BJ (cell line): ENCODE data around the gene ABCG8. TPM values are rescaled to one million over a fixed set of nuclear protein-coding genes. Genes with fewer than 3 reads are reported as not detected.

Experiments used
- CTCF ChIA-PET: fragments of 350-600 bp; formaldehyde crosslinking; extraction: SDS; loops from one replicate; lab custom pipeline; 2021; ENCODE audit warnings: antibody characterized with exemption, inconsistent platforms; lab: Yijun Ruan, JAX
- POLR2A ChIA-PET: fragments of 300-600 bp; sonication (Branson Sonifier 250); formaldehyde crosslinking; extraction: SDS; loops from one replicate; lab custom pipeline; 2021; ENCODE audit warnings: antibody characterized with exemption; lab: Charles Lee
- DNase-seq: peaks from one replicate; pipeline ENCODE4 v3.0.0-alpha.2; 2011; ENCODE audit warnings: low read depth
- H3K27me3 ChIP-seq: 2 replicates; pipeline ENCODE4 v1.6.0; 2011; ENCODE audit warnings: low read length; ENCODE audit not compliant: control insufficient read depth, insufficient read depth
- H3K36me3 ChIP-seq: 2 replicates; pipeline ENCODE4 v1.5.1; 2011; ENCODE audit warnings: low read length; ENCODE audit not compliant: control insufficient read depth, insufficient read depth
- H3K4me3 ChIP-seq: 2 replicates; pipeline ENCODE4 v1.5.1; 2011; ENCODE audit warnings: low read depth, mild to moderate bottlenecking, control low read depth, low read length
- CTCF ChIP-seq: IDR thresholded peaks from 2 replicates; pipeline ENCODE4 v1.5.1; 2011; ENCODE audit warnings: low read depth, mild to moderate bottlenecking, control low read depth, inconsistent platforms, low read length, moderate library complexity; ENCODE audit not compliant: insufficient read depth
- polyA plus RNA-seq: library from polyadenylated mRNA; depleted of rRNA; stranded (reverse); fragments of >200 nt; gene quantifications from 2 replicates; pipeline ENCODE4 v1.2.3, GENCODE V29; 2011

Gene ABCG8
- polyA plus RNA-seq, 1 experiment, result not detected

DNA sequence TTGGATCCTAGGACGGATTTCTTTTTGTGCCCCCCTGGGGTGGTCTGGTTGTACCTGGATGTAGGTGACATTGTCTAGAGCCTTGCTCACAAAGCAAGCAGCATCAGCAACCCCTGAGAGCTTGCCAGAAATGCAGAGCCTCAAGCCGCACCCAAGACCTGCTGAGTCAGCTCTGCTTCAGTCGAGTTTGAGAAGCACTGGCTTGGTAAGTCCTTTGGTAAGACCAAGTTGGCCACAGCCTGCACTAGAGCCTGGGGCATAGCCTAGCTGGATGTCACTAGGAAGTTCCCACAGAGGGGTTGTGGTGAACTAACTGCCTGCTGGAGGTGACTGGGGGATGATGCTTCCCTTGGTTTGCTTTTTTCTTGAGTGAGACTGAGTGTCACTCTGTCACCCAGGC is 6.3 kb upstream of the ABCG8 start:
- Histone ChIP-seq H3K36me3 (no peaks in the 10 kb centered on the region), H3K27me3 (peaks cover 10% of the 10 kb centered on the region), H3K4me3 (no peak overlapping the region)
- no peak for TF ChIP-seq CTCF
- no peak for DNase-seq
- POLR2A ChIA-PET, result no interaction called here
- CTCF ChIA-PET, result no interaction called here

DNA sequence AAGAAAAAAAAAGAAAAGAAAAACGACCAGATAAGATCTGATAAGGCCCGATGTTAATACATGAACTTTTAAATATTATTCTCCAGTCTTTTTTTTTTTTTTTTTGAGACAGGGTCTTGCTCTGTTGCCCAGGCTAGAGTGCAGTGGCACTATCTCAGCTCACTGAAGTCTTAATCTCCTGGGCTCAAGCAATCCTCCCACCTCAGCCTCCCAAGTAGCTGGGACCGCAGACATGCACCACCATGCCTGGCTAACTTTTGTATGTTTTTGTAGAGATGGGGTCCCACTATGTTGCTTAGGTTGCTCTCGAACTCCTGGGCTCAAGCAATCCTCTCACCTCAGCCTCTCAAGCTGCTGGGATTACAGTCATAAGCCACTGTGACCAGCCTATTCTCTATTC is 1.7 kb upstream of the ABCG8 start:
- TF ChIP-seq CTCF, result no peak
- Histone ChIP-seq H3K27me3 (peaks cover 4% of the 10 kb centered on the region; the same call in 1 of the 2 replicates), H3K4me3 (no peak overlapping the region), H3K36me3 (no peaks in the 10 kb centered on the region)
- no peak for DNase-seq
- ChIA-PET POLR2A (no interaction called here), CTCF (no interaction called here)

- H3K27me3 ChIP-seq, result peaks cover 7% of the 10 kb centered on the region; the same call in 1 of the 2 replicates
- H3K4me3 ChIP-seq, result no peak overlapping the region
- DNase-seq, result no peak
- no peak for TF ChIP-seq CTCF
- H3K36me3 ChIP-seq, result no peaks in the 10 kb centered on the region
- CTCF ChIA-PET, result no interaction called here
- POLR2A ChIA-PET, result no interaction called here
Measured at GRCh38 chr2:43837831-43838559, 776 bp upstream of the ABCG8 start.

GRCh38 chr2:43839776-43840564 is 1.2 kb downstream of the ABCG8 start:
- TF ChIP-seq CTCF, result no peak
- no peak for DNase-seq
- POLR2A ChIA-PET, result no interaction called here
- H3K4me3 ChIP-seq, result no peak overlapping the region
- H3K27me3 ChIP-seq, result peaks cover 9% of the 10 kb centered on the region; the same call in 1 of the 2 replicates
- CTCF ChIA-PET, result interaction anchor here (1.1 kb wide), 1 partner anchor 32 kb away, joined by 3 read pairs; no protein-coding TSS in a partner anchor
- no peaks in the 10 kb centered on the region for H3K36me3 ChIP-seq

DNA sequence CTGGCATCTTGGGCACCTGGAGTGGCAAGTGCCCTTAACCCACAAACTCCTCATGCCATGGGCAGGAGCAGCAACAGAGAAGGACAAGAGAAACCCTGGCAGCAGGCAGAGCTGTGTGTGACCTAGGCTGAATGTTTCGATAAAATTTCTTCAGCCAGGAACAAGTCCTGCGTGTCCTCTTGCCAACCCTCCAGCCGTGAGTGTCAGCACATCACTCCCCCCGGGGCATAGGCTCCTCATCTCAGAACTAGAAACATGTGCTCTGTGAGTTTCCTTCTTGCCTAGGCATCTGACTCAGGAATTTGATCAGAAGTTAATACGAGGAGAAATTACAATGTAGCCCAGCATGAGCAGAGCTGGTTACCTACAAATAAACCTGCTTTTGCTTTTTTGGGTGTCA is 2.2 kb downstream of the ABCG8 start:
- TF ChIP-seq CTCF, result no peak
- POLR2A ChIA-PET, result no interaction called here
- DNase-seq, result no peak
- H3K4me3 ChIP-seq, result no peak overlapping the region
- no peaks in the 10 kb centered on the region for H3K36me3 ChIP-seq
- H3K27me3 ChIP-seq, result peaks cover 11% of the 10 kb centered on the region
- CTCF ChIA-PET, result interaction anchor here (1.0 kb wide), 1 partner anchor 11 kb away, joined by 6 read pairs; no protein-coding TSS in a partner anchor
